Mucosa of descending colon (tissue), 3 donors: ENCODE data around the gene OSBPL8. TPM values are rescaled to one million over a fixed set of nuclear protein-coding genes. Genes with fewer than 3 reads are reported as not detected.
A peak's percentile ranks its signal among the peaks of the same experiment; 100 is the strongest.
"Not testable (repeated sequence)": the region's sequence is repeated elsewhere in the genome, so short reads cannot be mapped to it uniquely, and the experiment has no call there.

Source experiments
- ATAC-seq: fragments of 200-7000 bp; cut with Tn5 transposase; one replicate; pipeline ENCODE4 v1.9.1; 2020; ENCODE audit warnings: mild to moderate bottlenecking, moderate library complexity
- DNase-seq, 3 donors: peaks; one replicate each; pipeline ENCODE4 v3.0.0-alpha.2; 2020
- H3K36me3 ChIP-seq: fragments of 200-600 bp; one replicate; pipeline ENCODE4 v1.8.0; 2021; ENCODE audit warnings: low read depth, mild to moderate bottlenecking
- H3K4me1 ChIP-seq: fragments of 200-600 bp; one replicate; pipeline ENCODE4 v1.8.0; 2021; ENCODE audit warnings: low read depth, mild to moderate bottlenecking
- H3K4me3 ChIP-seq: fragments of 200-600 bp; one replicate; pipeline ENCODE4 v1.8.0; 2021; ENCODE audit warnings: mild to moderate bottlenecking
- H3K9me3 ChIP-seq: fragments of 200-600 bp; one replicate; pipeline ENCODE4 v1.8.0; 2021; ENCODE audit warnings: mild to moderate bottlenecking
- CTCF ChIP-seq: fragments of 200-600 bp; IDR thresholded peaks from one replicate; pipeline ENCODE4 v1.8.0; 2022; ENCODE audit warnings: antibody characterized with exemption, mild to moderate bottlenecking
- intact Hi-C, 2 donors: fragments of 100-400 bp; cut with DNase I in 1 of 2; cut with micrococcal nuclease in 1 of 2; formaldehyde crosslinking; loops; one replicate each; pipeline versions ENCODE4 v1.11.0 to v1.11.1; 2022; cut with DNase I, micrococcal nuclease
- total RNA-seq, 3 donors: library from RNA; stranded (reverse); fragmentation: NEBNext Ultra II Directional in 2 of 3; extraction: Animal tissue kit (Norgen Biotek cat#: 25700) in 2 of 3; gene quantifications; one replicate each; pipeline versions ENCODE4 v1.2.1 to v1.2.4, GENCODE V29; 2021 to 2023
- donor health status: DM: no; HTN: no; CAD: no; lungs with moderate emphysema.
- donor health status: DM: no; HTN: no; CAD: no.
- donor health status: DM: no; HTN: yes; CAD: no.

Gene OSBPL8
- total RNA-seq, 3 donors from 2014 or later, result 26.3 to 56.0 (median 26.9) TPM

GRCh38 chr12:76329606-76330005 is 230.0 kb downstream of the OSBPL8 start:
- no peaks in the 10 kb centered on the region for H3K9me3 ChIP-seq
- no peak overlapping the region for H3K4me3 ChIP-seq
- H3K36me3 ChIP-seq, result no peaks in the 10 kb centered on the region
- DNase-seq (no peak), ATAC-seq (no peak)
- TF ChIP-seq CTCF, result no peak
- intact Hi-C loops, result no loop called here
- no peaks in the 10 kb centered on the region for H3K4me1 ChIP-seq

- intact Hi-C loops, result no loop called here
- H3K9me3 ChIP-seq, result no peaks in the 10 kb centered on the region
- DNase-seq, result no peak
- H3K4me1 ChIP-seq, result no peaks in the 10 kb centered on the region
- ATAC-seq, result no peak
- H3K36me3 ChIP-seq, result no peaks in the 10 kb centered on the region
- TF ChIP-seq CTCF, result no peak
- no peak overlapping the region for H3K4me3 ChIP-seq
These were observed 230.4 kb downstream of the OSBPL8 start for GRCh38 chr12:76329159-76329558.

- H3K36me3 ChIP-seq, H3K4me1 ChIP-seq, ATAC-seq, H3K9me3 ChIP-seq, intact Hi-C loops, H3K4me3 ChIP-seq: not testable (repeated sequence)
- DNase-seq, result peak in 2 of 3 donors; percentile 10 to 30
These were observed 239.8 kb downstream of the OSBPL8 start for GRCh38 chr12:76319595-76320319.

- intact Hi-C loops, result no loop called here
- no peak for ATAC-seq
- TF ChIP-seq CTCF, result no peak
- Histone ChIP-seq H3K36me3 (no peaks in the 10 kb centered on the region), H3K9me3 (no peaks in the 10 kb centered on the region), H3K4me1 (no peaks in the 10 kb centered on the region), H3K4me3 (no peak overlapping the region)
- DNase-seq, result no peak
These were observed 240.6 kb downstream of the OSBPL8 start for GRCh38 chr12:76318773-76319594.

GRCh38 chr12:76317976-76318375 is 241.6 kb downstream of the OSBPL8 start:
- no peak for DNase-seq
- no peak for ATAC-seq
- Histone ChIP-seq H3K4me1 (no peaks in the 10 kb centered on the region), H3K36me3 (no peaks in the 10 kb centered on the region), H3K9me3 (no peaks in the 10 kb centered on the region), H3K4me3 (no peak overlapping the region)
- TF ChIP-seq CTCF, result no peak
- intact Hi-C loops, result no loop called here

GRCh38 chr12:76316468-76316867 is 243.1 kb downstream of the OSBPL8 start:
- DNase-seq, result no peak
- no peak for ATAC-seq
- TF ChIP-seq CTCF, result no peak

More at GRCh38 chr12:76316468-76316867, 243.1 kb downstream of the OSBPL8 start:
- no peaks in the 10 kb centered on the region for H3K9me3 ChIP-seq
- no peaks in the 10 kb centered on the region for H3K4me1 ChIP-seq
- H3K36me3 ChIP-seq, result no peaks in the 10 kb centered on the region
- no peak overlapping the region for H3K4me3 ChIP-seq
- intact Hi-C loops, result no loop called here
